Spleen (tissue), 11 donors: ENCODE results near the gene ENOX1. TPM values are rescaled to one million over a fixed set of nuclear protein-coding genes. Genes with fewer than 3 reads are reported as not detected.

Source experiments
- DNase-seq: peaks from one replicate; pipeline ENCODE4 v3.0.0-alpha.2; 2020
- H3K27ac ChIP-seq, 8 donors: fragments of 200-600 bp; sonication (generic) in 7 of 8; 1 replicate in 4 of 8; 2 replicates in 4 of 8; pipeline versions ENCODE4 v1.5.0 to v1.8.0; 2016 to 2021; ENCODE audit warnings: inconsistent platforms in 4 of 8, mild to moderate bottlenecking in 4 of 8, moderate library complexity in 1 of 8
- H3K27me3 ChIP-seq, 7 donors: fragments of 200-600 bp; sonication (generic) in 6 of 7; replicated peaks in 1 of 7; 1 replicate in 4 of 7; 2 replicates in 3 of 7; pipeline versions ENCODE4 v1.5.0 to v1.8.0; 2016 to 2021; ENCODE audit warnings: inconsistent platforms in 3 of 7, mild to moderate bottlenecking in 1 of 7
- H3K36me3 ChIP-seq, 6 donors: fragments of 200-600 bp; sonication (generic) in 5 of 6; 1 replicate in 4 of 6; 2 replicates in 2 of 6; pipeline versions ENCODE4 v1.5.0 to v1.8.0; 2016 to 2021; ENCODE audit warnings: inconsistent platforms in 2 of 6
- H3K4me1 ChIP-seq, 6 donors: fragments of 200-600 bp; sonication (generic) in 5 of 6; 1 replicate in 3 of 6; 2 replicates in 3 of 6; pipeline versions ENCODE4 v1.5.0 to v1.8.0; 2016 to 2021; ENCODE audit warnings: inconsistent platforms in 3 of 6
- H3K4me3 ChIP-seq, 8 donors: fragments of 200-600 bp; sonication (generic) in 7 of 8; 1 replicate in 4 of 8; 2 replicates in 4 of 8; pipeline versions ENCODE4 v1.5.0 to v1.8.0; 2016 to 2021; ENCODE audit warnings: inconsistent platforms in 4 of 8, mild to moderate bottlenecking in 4 of 8, moderate library complexity in 2 of 8
- H3K9me3 ChIP-seq, 8 donors: fragments of 200-600 bp; sonication (generic) in 7 of 8; 1 replicate in 4 of 8; 2 replicates in 4 of 8; pipeline versions ENCODE4 v1.5.0 to v1.8.0; 2016 to 2021; ENCODE audit warnings: inconsistent platforms in 4 of 8
- POLR2A ChIP-seq, 3 donors: fragments of 450-650 bp; IDR thresholded peaks; one replicate each; pipeline ENCODE4 v1.5.1; 2017; ENCODE audit warnings: antibody characterized with exemption in 3 of 3, mild to moderate bottlenecking in 1 of 3
- POLR2AphosphoS5 ChIP-seq, 3 donors: sonication (generic); formaldehyde crosslinking; IDR thresholded peaks; one replicate each; pipeline ENCODE4 v1.5.1; 2017; ENCODE audit warnings: antibody characterized with exemption in 3 of 3
- WGBS, 5 donors: extraction: QIAGEN DNeasy Blood & Tissue Kit in 3 of 5; methylation state at CpG; one replicate each; pipeline versions ENCODE4 v1.1.5 to v1.1.7; 2013 to 2018; 5-methylcytosine and 5-hydroxymethylcytosine counted together
- intact Hi-C: fragments of 100-400 bp; cut with DNase I; formaldehyde crosslinking; loops from one replicate; pipeline ENCODE4 v1.15.0; 2023; ENCODE audit warnings: low total_unique reads
- polyA plus RNA-seq, 3 donors: library from polyadenylated mRNA; stranded (reverse); fragments of 200-250 nt; gene quantifications; one replicate each; pipeline ENCODE4 v1.2.1, GENCODE V29; 2013
- total RNA-seq, 7 donors: library from RNA; depleted of rRNA in 3 of 7; stranded (reverse); fragments of >200 nt in 3 of 7; fragmentation: NEBNext Ultra II Directional in 4 of 7; extraction: Animal tissue kit (Norgen Biotek cat#: 25700) in 4 of 7; gene quantifications; one replicate each; pipeline versions ENCODE4 v1.1.0 to v1.2.1, GENCODE V29; 2016 to 2021
- TF ChIP-seq, protein P1 (sequence below), 11 experiments: fragments of 200-600 bp in 7 of 11; fragments of 450-650 bp in 4 of 11; sonication (generic) in 4 of 11; IDR thresholded peaks in 8 of 11; conservative IDR thresholded peaks in 3 of 11; 1 replicate in 7 of 11; 2 replicates in 4 of 11; pipeline versions ENCODE4 v1.4.0 to v1.8.0; 2016 to 2021; ENCODE audit warnings: antibody characterized with exemption in 11 of 11, inconsistent platforms in 4 of 11, mild to moderate bottlenecking in 1 of 11
- donor health status: healthy with polysubstance abuse.
- donor health status: DM: no; HTN: no; CAD: no; lungs with moderate emphysema.
- donor health status: DM: no; HTN: no; CAD: no.
- donor health status: Bipolar disorder and iron deficiency.
- donor health status: healthy.
- donor health status: DM: no; HTN: no; CAD: no.
- donor health status: DM: yes; HTN: yes; CAD: no.

The ENOX1 gene
- total and polyA plus RNA-seq, 10 donors = 0.42 to 1.3 (median 0.54) TPM; not detected in 1

DNA sequence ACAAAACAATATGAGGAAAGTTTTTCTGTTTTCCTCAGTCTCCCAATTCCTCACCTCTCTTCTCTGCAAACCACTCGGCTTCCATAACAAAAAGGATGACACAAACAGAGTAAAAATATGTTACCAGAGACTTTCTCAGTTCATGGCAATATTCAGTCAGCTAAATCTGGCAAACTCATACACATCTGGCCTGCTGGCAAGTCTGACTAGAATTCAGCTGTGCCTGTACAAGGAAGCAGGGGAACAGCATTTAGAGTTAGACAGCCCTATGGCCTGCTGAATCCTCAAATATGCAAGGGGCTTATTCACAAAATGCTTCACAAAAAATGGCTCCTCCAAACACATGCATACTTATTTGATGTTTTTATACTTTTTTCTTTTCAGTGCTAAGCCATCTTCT, 227.8 kb downstream of the ENOX1 start:
- no peak for DNase-seq
- Histone ChIP-seq H3K36me3 (no peaks in the 10 kb centered on the region), H3K4me1 (no peaks in the 10 kb centered on the region), H3K27ac (no peak overlapping the region), H3K27me3 (no peaks in the 10 kb centered on the region), H3K4me3 (no peak overlapping the region), H3K9me3 (no peaks in the 10 kb centered on the region)
- 61 to 97% (median 89%) methylated on average over 1 of the region's 1 CpG for WGBS, 5 donors
- intact Hi-C loops = no loop called here
- TF ChIP-seq, protein P1, sequence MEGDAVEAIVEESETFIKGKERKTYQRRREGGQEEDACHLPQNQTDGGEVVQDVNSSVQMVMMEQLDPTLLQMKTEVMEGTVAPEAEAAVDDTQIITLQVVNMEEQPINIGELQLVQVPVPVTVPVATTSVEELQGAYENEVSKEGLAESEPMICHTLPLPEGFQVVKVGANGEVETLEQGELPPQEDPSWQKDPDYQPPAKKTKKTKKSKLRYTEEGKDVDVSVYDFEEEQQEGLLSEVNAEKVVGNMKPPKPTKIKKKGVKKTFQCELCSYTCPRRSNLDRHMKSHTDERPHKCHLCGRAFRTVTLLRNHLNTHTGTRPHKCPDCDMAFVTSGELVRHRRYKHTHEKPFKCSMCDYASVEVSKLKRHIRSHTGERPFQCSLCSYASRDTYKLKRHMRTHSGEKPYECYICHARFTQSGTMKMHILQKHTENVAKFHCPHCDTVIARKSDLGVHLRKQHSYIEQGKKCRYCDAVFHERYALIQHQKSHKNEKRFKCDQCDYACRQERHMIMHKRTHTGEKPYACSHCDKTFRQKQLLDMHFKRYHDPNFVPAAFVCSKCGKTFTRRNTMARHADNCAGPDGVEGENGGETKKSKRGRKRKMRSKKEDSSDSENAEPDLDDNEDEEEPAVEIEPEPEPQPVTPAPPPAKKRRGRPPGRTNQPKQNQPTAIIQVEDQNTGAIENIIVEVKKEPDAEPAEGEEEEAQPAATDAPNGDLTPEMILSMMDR (IDR thresholded peaks at IDR 0.05 in 8 of 11, conservative IDR thresholded peaks at IDR 0.05 in 3 of 11) = no peak
- TF ChIP-seq POLR2A (IDR thresholded peaks at IDR 0.05) = no peak
- no peak for TF ChIP-seq POLR2AphosphoS5 (IDR thresholded peaks at IDR 0.05)

DNA sequence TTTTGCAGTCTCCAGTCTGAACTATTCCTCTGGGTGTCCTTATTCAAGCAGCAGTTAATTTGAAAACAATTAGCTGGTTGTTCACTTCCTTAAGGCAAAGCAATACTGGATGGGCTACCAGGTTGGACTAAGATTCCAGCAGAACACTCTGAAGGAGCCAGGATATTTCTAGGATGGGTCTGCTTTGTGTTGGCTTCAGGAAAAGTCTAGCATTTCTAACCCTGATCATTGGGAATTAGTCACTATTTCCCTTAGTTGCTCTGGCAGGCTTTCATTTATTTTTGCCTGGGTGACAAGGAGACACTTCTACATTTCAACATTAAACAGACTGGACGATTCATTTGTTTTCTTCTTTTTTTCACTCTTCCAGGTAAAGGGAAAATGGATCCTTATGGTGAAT, 228.4 kb downstream of the ENOX1 start:
- Histone ChIP-seq H3K27ac (no peak overlapping the region), H3K9me3 (no peaks in the 10 kb centered on the region), H3K36me3 (no peaks in the 10 kb centered on the region), H3K27me3 (no peaks in the 10 kb centered on the region), H3K4me1 (no peaks in the 10 kb centered on the region), H3K4me3 (no peak overlapping the region)
- 57 to 86% (median 83%) methylated on average over 1 of the region's 1 CpG for WGBS, 5 donors
- TF ChIP-seq POLR2A (IDR thresholded peaks at IDR 0.05) (no peak), POLR2AphosphoS5 (IDR thresholded peaks at IDR 0.05) (no peak)
- TF ChIP-seq, protein P1 (IDR thresholded peaks at IDR 0.05 in 8 of 11, conservative IDR thresholded peaks at IDR 0.05 in 3 of 11) = no peak
- no peak for DNase-seq
- intact Hi-C loops = no loop called here

DNA sequence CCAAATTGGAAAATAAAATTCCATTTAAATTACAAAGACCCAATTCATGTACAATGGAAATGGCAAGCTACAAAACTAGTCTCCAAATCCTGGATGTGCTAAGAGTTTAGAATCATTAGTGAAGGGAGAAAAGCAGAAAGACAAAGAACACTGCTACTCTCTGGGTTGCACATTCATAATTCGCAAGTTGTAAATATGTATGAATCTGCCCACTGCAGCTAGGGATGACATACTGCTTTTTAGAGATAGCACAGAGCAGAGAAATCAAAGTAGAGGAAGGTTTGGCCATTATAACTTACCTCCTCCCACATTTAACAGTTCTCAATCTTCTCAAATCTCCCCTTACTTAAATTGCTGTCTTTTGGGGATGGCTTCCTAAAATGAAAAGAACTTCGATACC, 231.1 kb downstream of the ENOX1 start:
- no peaks in the 10 kb centered on the region for H3K4me1 ChIP-seq
- 89 to 95% (median 91%) methylated on average over 2 of the region's 2 CpGs for WGBS, 5 donors
- no peak overlapping the region for H3K27ac ChIP-seq
- no peaks in the 10 kb centered on the region for H3K9me3 ChIP-seq
- intact Hi-C loops = no loop called here
- H3K27me3 ChIP-seq = no peaks in the 10 kb centered on the region
- TF ChIP-seq POLR2A (IDR thresholded peaks at IDR 0.05) (no peak), POLR2AphosphoS5 (IDR thresholded peaks at IDR 0.05) (no peak)
- TF ChIP-seq, protein P1 (IDR thresholded peaks at IDR 0.05 in 8 of 11, conservative IDR thresholded peaks at IDR 0.05 in 3 of 11) = no peak
- H3K4me3 ChIP-seq = no peak overlapping the region
- DNase-seq = no peak
- no peaks in the 10 kb centered on the region for H3K36me3 ChIP-seq

DNA sequence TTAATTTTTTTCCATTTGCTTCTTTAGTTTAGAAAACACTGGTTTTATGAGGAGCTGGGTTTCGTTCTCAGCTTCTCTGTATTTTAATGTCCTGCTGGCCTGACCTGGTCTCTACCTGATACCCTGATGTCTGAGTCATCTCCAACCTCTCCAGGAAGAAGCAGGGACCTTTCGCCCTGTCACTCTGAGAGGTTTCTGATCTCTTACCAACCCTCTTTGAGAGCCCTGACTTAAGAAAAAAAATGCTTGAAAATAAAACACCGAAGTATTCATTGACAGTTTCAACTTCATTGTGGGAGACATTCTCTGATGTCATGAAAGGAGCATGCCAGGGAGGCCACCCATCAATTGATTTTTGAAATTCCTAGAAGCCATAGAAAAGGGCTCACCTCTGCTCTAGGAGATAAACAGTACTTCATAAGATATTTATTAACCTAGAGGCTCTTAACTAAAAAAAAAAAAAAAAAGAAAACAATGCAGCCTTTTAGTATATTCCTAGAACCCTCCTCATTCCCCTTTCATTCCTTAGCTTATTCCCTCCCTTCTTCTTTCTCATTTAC, 234.8 kb downstream of the ENOX1 start:
- no peaks in the 10 kb centered on the region for H3K36me3 ChIP-seq
- intact Hi-C loops = no loop called here
- H3K27ac ChIP-seq = no peak overlapping the region
- DNase-seq = no peak
- 80 to 93% (median 89%) methylated on average over 3 of the region's 3 CpGs for WGBS, 5 donors
- no peak overlapping the region for H3K4me3 ChIP-seq
- no peaks in the 10 kb centered on the region for H3K27me3 ChIP-seq
- no peaks in the 10 kb centered on the region for H3K4me1 ChIP-seq
- TF ChIP-seq POLR2A (IDR thresholded peaks at IDR 0.05) (no peak), POLR2AphosphoS5 (IDR thresholded peaks at IDR 0.05) (no peak)
- TF ChIP-seq, protein P1 (IDR thresholded peaks at IDR 0.05 in 8 of 11, conservative IDR thresholded peaks at IDR 0.05 in 3 of 11) = no peak
- H3K9me3 ChIP-seq = no peaks in the 10 kb centered on the region
